NCI-H1105 treated with DMSO at 0.1 percent for 48 hours (cell line): ENCODE results near the gene MIGA2.
A peak's percentile ranks its signal among the peaks of the same experiment; 100 is the strongest.

Experiments
- DNase-seq: peaks from one replicate; lab custom pipeline; 2025; lab: John Stamatoyannopoulos, UW

The MIGA2 gene

DNA sequence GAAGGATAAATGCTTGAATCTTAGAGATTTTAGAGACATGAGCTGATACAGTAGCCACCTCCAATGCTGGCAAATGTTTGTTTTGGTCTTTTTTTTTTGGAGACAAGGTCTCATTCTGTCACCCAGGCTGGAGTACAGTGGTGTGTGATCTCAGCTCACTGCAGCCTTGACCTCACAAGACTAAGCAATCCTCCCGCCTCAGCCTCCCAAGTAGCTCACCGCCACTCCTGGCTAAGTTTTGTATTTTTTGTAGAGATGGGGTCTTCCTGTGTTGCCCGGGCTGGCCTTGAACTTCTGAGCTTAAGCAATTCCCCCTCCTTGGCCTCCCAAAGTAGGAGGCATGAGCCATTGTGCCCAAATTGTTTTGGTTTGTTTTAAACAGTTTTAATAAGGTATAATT, 37.7 kb downstream of the MIGA2 start:
- no peak for DNase-seq

- no peak for DNase-seq
Measured at GRCh38 chr9:129075996-129076639, 39.7 kb downstream of the MIGA2 start.

DNA sequence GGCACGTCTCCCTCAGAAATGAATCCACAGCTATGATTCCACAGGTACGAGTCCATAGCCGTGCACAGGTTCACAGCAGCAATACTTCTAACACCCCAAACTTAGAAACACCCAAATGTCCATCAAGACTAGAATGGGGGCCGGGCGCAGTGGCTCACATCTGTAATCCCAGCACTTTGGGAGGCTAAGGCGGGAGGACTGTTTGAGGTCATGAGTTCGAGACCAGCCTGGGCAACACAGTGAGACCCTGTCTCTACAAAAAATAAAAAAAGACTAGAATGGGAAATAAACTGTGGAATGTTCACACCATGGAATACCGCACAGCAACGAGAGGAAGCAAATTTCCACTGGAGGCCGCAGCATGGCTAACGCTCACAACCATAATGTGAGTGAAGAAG, 40.2 kb downstream of the MIGA2 start:
- no peak for DNase-seq

DNA sequence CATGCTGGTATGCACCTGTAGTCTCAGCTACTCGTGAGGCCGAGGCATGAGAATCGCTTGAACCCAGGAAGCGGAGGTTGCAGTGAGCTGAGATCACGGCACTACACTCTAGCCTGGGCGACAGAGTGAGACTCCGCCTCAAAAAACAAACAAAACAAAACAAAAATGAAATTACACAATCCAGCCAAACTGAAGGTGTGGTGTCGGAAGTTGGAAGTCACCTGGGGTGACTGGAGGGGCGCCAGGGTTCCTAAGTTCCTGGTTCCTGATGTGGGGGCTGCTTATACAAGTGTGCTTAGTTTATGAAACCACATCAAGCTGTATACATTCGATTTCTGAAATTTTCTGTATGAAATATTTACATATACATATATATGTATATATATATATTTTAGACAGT, 40.8 kb downstream of the MIGA2 start:
- no peak for DNase-seq

DNA sequence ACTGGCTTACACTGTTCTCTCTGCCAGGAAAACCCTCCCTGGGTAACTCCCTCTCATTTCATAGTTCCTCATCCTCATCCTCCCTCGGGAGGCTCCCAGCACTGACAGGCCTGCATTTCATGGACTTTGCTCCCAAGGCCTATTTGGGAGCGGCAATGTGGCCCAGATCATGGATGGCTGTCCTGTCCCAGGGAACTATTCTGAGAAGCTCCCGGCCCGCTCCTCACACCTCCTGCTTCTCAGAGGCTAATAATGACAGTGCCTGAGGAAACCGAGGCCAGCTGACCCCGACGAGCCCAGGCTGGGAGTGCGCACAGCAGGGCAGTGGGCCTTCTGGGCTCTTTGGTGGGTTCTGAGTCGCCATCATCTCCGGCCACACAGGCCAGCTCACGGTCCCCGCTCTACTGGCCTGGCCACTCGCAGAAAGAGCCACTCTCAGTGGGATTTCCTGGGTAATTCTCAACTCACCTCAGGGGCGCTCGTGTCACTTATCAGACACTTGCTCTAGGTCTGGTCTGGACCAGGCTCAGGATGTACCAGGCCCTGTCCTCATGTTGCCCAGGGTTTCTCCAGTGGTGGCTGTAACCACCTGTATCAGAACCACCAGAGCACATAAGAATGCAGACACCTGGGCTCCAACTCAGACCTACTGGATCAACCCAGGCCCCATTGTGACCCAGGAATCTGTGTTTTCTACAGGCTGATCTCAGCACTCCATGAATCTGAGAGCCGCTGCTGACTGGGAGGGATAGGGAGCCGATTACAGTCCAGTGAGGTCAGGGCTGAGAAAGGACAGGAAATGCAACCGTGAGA, 42.5 kb downstream of the MIGA2 start:
- no peak for DNase-seq

- DNase-seq = no peak
Measured at GRCh38 chr9:129079829-129080228, 43.4 kb downstream of the MIGA2 start.

- DNase-seq = no peak
Measured at GRCh38 chr9:129080298-129080600, 43.8 kb downstream of the MIGA2 start.

DNA sequence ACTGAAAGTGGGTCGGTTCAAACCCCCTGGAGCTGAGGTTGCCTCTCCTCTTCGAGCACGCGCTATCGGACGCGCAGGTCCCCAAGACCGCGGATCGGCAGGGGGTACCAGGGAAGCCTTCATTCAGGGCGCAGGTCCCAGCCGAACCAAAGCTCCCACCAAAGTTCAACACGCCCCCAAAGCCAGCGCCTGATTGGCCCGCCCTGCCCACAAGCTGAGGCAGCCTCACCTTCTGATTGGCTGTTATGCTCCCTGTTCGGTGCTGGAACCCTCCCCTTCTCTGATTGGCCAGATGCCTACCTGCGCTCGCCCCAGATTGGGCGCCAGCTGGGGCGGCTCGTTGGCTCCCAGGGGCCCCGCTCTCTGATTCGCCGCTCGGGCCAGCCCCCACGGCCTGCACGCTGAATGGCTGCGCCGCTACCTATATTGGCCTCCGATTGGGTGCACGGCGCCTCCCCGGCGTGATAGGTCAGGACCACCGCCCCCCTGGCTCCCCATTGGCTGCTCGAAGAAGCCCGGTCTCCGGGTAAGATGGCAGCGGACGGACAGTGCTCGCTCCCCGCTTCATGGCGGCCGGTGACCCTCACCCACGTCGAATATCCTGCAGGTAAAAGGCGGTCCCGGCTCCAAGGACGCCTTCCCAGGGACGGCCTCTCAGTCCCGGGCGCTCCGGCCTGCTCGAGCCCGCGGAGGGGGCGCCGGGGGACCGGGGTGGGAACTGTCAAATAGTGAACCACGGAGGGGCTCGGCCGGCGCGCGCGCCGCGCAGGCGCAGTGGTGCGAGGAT, 44.4 kb downstream of the MIGA2 start, which contains the start of gene DOLPP1:
TSS of gene DOLPP1 (plus strand) at position 511 of the 787 bp plus-strand sequence. CDS start at position 532, 21 bp downstream.
- peak; percentile 97 for DNase-seq

- DNase-seq = no peak
Measured at GRCh38 chr9:129081388-129081904, 45.0 kb downstream of the MIGA2 start.

- no peak for DNase-seq
Measured at GRCh38 chr9:129084087-129084486, 47.7 kb downstream of the MIGA2 start.

DNA sequence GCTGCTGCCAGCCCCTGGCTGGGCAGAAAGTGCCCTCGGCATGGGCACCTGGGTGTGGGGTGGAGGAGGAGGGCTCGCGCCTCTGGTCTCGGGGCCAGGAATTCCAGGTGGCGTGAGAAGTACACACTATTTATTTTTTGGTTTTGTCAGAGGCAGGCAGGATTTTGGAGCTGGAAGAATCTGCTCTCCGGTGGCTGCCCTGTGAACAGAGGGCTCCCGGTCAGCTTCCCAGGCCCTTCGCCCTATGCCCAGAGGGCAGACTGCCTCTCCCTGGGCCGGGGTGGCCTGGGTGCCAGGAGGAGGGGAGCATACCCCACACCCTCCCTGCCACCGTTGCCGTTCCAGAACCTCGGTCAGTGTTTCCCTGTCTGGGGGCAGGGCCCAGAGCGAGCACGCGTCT, 52.8 kb downstream of the MIGA2 start:
- no peak for DNase-seq

- no peak for DNase-seq
Measured at GRCh38 chr9:129093602-129094386, 57.4 kb downstream of the MIGA2 start.

DNA sequence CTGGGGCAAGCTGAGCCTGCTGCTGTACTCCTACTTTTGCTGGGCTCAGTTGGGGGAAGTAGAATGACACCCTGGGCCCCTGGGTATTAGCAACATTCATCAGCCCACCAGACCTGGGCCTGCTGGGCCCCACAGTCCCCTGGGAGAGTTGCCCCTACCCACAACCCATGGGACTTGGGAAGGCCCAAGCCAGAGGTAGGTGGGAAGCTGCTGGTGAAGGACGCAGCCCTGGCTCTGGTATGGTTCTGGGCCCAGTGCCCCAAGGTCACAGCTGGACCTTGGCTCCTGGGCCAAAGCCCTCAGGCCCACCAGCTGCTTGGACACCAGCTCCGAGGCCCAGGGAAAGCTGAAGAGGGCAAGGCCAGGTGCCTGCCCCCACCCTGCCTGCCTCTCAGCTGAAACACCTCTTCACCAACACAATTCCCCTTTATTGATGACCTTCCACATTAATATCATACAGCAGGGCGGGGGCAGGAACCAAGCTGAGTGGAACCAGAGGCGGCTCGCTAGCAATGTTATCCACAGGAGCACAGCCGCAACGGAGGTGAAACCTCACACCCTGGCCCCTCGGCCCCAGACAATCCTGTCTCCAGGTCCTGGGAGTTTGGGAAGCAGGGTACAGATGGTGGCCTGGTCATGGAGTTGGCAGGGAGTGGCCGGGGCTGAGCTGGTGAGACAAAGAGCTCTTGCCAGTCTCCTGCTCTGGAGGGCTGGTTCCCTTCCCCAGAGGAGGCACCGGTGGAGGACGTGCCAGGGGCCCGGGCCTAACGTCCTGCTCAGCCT, 58.2 kb downstream of the MIGA2 start:
- DNase-seq = no peak

DNA sequence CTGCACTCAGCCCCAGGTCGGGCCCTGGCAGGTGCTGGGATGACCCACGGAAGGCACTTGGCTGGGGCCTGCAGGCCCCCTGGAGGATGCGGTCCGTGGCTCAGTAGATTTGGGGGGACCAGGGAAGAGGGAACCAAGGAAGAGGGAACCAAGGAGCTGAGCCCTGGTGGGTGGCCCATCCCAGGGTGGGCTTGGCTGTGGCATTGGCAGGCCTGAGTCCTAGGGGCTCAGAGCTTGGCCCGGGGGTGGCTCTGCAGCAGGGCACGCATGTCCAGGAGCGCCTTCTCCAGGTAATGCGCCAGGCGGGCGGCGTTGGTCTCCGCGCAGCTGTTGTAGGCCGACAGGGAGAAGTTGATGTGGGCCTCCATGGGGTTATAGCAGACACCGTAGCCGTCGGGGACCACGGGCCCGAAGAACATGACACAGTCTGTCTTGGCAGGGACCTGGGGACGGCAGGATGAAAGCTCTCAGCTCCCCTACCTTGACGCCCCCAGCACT, 58.8 kb downstream of the MIGA2 start:
- DNase-seq = no peak

DNA sequence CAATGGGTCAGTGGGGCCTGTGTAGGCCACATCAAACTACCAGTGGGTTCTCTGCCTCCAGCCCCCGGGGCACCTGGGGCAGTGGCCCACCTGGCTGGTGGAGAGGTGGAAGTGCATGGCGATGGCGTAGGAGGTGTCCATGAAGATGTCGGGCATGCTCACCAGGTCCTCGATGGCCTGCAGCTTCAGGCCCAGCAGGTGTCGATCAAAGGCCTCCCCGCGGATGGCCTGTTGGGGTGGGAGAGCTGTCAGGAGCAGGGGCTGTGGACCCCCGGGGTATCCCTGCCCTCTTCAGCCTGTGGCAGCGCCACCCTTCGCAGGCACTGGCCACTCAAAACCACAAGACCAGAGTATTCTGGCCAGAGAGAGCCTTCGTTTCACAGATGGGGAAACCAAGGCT, 59.5 kb downstream of the MIGA2 start:
- no peak for DNase-seq

DNA sequence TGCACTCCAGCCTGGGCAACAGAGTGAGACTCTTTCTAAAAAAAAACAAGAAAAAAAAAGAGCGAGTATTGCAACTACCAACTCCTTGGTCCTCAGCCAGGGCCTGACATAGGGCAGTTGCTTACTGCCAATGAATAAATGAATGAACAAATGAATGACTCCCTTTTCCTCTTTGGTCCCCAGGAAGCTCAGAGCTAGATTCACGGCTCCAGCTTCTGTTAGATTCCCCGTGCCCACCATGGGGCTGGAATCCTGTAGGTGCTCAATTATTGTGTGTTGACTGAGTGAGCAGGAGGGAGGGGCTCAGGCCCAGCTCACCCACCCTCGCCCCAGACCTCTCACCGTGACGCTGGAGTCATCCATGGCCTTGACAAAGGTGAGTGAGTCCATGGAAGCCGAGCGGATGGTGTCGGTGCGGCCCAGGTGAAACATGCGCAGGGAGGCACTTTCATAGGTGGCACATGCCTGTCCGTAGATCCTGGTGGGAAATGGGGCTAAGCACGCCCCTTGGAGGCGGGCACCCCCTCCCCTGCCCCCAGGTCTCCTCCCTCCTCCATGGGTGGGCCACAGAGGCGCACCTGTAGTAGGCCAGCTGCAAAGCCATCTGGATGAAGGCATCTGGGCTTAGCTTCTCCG, 61.4 kb downstream of the MIGA2 start:
- DNase-seq = no peak

DNA sequence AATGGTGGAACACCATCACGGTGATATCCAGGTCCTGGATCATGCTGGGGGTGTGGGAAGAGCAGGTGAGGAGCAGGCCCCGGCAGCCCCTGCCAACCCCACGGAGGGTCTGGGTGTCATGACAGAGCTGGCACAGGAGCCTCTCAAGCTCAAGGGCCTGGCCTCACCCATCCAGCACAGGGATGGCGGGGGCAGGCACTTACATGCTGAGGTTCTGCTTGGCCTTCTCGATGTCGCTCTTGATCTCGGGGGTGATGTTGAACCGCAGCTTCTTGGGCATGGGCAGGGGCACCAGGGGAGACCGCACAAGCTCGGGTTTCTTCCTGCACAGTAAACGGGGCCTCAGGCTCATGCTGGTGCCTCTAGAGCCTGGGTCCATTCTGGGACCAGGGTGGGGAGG, 61.9 kb downstream of the MIGA2 start:
- no peak for DNase-seq

- DNase-seq = no peak
Measured at GRCh38 chr9:129100383-129101169, 64.2 kb downstream of the MIGA2 start.

GRCh38 chr9:129101279-129101678, 64.9 kb downstream of the MIGA2 start:
- no peak for DNase-seq

GRCh38 chr9:129102095-129102525, 65.7 kb downstream of the MIGA2 start:
- DNase-seq = no peak
